HepG2 (cell line): ENCODE data around the gene HCN4. TPM values are rescaled to one million over a fixed set of nuclear protein-coding genes. Genes with fewer than 3 reads are reported as not detected.

ENCODE experiments used
- ATAC-seq: fragments of 200-7000 bp; cut with Tn5 transposase; 3 replicates; pipeline ENCODE4 v1.9.1; 2020; ENCODE audit warnings: mild to moderate bottlenecking, moderate library complexity
- BruUV-seq: library from RNA; stranded (reverse); fragments of 400-500 nt; replicated peaks from 2 replicates; lab custom pipeline; 2021; lab: Mats Ljungman, UMichigan
- CTCF ChIA-PET: fragments of 300-600 bp; formaldehyde crosslinking; extraction: SDS; loops from one replicate; lab custom pipeline; 2021; ENCODE audit warnings: low total read pairs, inconsistent platforms, low intra/inter-chr PET ratio; lab: Yijun Ruan, JAX
- POLR2A ChIA-PET: fragments of 350-600 bp; sonication (Branson Sonifier 250); formaldehyde crosslinking; loops from one replicate; lab custom pipeline; 2020; ENCODE audit warnings: antibody characterized with exemption, inconsistent platforms; lab: Yijun Ruan, JAX
- DNase-seq: peaks from one replicate; pipeline ENCODE4 v3.0.0-alpha.2; 2015; ENCODE audit warnings: low spot score
- FAIRE-seq: peaks from 3 replicates; lab custom pipeline; 2011; peaks lifted over from hg19 to GRCh38; lab: Jason Lieb, UNC
- H2AFZ ChIP-seq: one replicate; pipeline ENCODE4 v1.6.1; 2011; ENCODE audit warnings: low read length, inconsistent platforms
- H3K27ac ChIP-seq: fragments of 300-600 bp; 3 replicates; pipeline ENCODE4 v1.8.0; 2011; ENCODE audit warnings: mixed run types, mild to moderate bottlenecking, mixed read lengths, low read length, inconsistent platforms; ENCODE audit not compliant: insufficient read depth; ENCODE audit errors: extremely low read length
- H3K27me3 ChIP-seq, 2 experiments: fragments of 200-600 bp in 1 of 2; 2 replicates in 1 of 2; 3 replicates in 1 of 2; pipeline versions ENCODE4 v1.6.0 to v1.8.0; 2011; ENCODE audit warnings: low read length in 2 of 2, mild to moderate bottlenecking in 2 of 2, moderate library complexity in 2 of 2, inconsistent platforms in 1 of 2; ENCODE audit not compliant: insufficient read depth in 2 of 2, control insufficient read depth in 1 of 2
- H3K36me3 ChIP-seq, 2 experiments: fragments of 200-600 bp in 1 of 2; replicated peaks in 1 of 2; 2 replicates in 1 of 2; 3 replicates in 1 of 2; pipeline versions ENCODE4 v1.5.1 to v1.8.0; 2011; ENCODE audit warnings: low read length in 2 of 2, inconsistent platforms in 1 of 2; ENCODE audit not compliant: insufficient read depth in 2 of 2, control insufficient read depth in 1 of 2
- H3K4me1 ChIP-seq: 2 replicates; pipeline ENCODE4 v1.5.1; 2012; ENCODE audit warnings: low read length, inconsistent platforms; ENCODE audit not compliant: insufficient read depth
- H3K4me2 ChIP-seq: 2 replicates; pipeline ENCODE4 v1.6.0; 2011; ENCODE audit warnings: low read depth, low read length, inconsistent platforms
- H3K4me3 ChIP-seq, 3 experiments: fragments of 200-600 bp in 1 of 3; sonication (generic), shearing (Covaris generic) in 1 of 3; replicated peaks in 1 of 3; 2 replicates each; pipeline ENCODE4 v1.5.1; 2011 to 2016; ENCODE audit warnings: low read length in 3 of 3, inconsistent platforms in 2 of 3, low read depth in 2 of 3, mild to moderate bottlenecking in 2 of 3, control low read depth in 1 of 3, mixed read lengths in 1 of 3; ENCODE audit not compliant: insufficient read depth in 1 of 3
- H3K79me2 ChIP-seq: one replicate; pipeline ENCODE4 v1.6.1; 2011; ENCODE audit warnings: low read length, inconsistent platforms; ENCODE audit not compliant: insufficient read depth
- H3K9ac ChIP-seq: 2 replicates; pipeline ENCODE4 v1.6.0; 2011; ENCODE audit warnings: mild to moderate bottlenecking, low read depth, low read length, inconsistent platforms; ENCODE audit not compliant: insufficient read depth
- H3K9me3 ChIP-seq: 2 replicates; pipeline ENCODE4 v1.5.1; 2012; ENCODE audit warnings: mild to moderate bottlenecking, low read length
- H4K20me1 ChIP-seq: 2 replicates; pipeline ENCODE4 v1.6.0; 2011; ENCODE audit warnings: inconsistent platforms, mild to moderate bottlenecking, low read length, moderate library complexity; ENCODE audit not compliant: insufficient read depth
- ARHGAP35 ChIP-seq: sonication (generic); formaldehyde crosslinking; IDR thresholded peaks from 2 replicates; pipeline ENCODE4 v1.9.0; 2022; ENCODE audit warnings: mild to moderate bottlenecking, inconsistent platforms, moderate library complexity, missing genetic modification reagents, borderline replicate concordance
- BRD4 ChIP-seq: sonication (generic); formaldehyde crosslinking; IDR thresholded peaks from 2 replicates; pipeline ENCODE4 v1.4.0; 2020; ENCODE audit warnings: missing genetic modification reagents
- CREM ChIP-seq, 2 experiments: sonication (generic) in 1 of 2; formaldehyde crosslinking in 1 of 2; IDR thresholded peaks; 2 replicates each; pipeline versions ENCODE4 v1.4.0 to v1.6.1; 2016 to 2020; ENCODE audit warnings: antibody characterized with exemption in 1 of 2, mild to moderate bottlenecking in 1 of 2, missing genetic modification reagents in 1 of 2
- GTF3A ChIP-seq: sonication (generic); formaldehyde crosslinking; conservative IDR thresholded peaks from 2 replicates; pipeline ENCODE4 v1.4.0; 2020; ENCODE audit warnings: mild to moderate bottlenecking, missing genetic modification reagents
- KDM5B ChIP-seq: sonication (generic); formaldehyde crosslinking; IDR thresholded peaks from 2 replicates; pipeline ENCODE4 v1.4.0; 2020; ENCODE audit warnings: missing genetic modification reagents, mild to moderate bottlenecking, borderline replicate concordance
- NRL ChIP-seq: sonication (generic); formaldehyde crosslinking; IDR thresholded peaks from 2 replicates; pipeline ENCODE4 v1.5.0; 2020; ENCODE audit warnings: missing genetic modification reagents, mild to moderate bottlenecking, moderate library complexity, borderline replicate concordance
- POLR2A ChIP-seq, 2 experiments: IDR thresholded peaks; 2 replicates each; pipeline ENCODE4 v1.6.1; 2011; ENCODE audit warnings: low read depth in 2 of 2, low read length in 2 of 2, mild to moderate bottlenecking in 1 of 2, moderate library complexity in 1 of 2; ENCODE audit not compliant: insufficient read depth in 1 of 2
- TEAD2 ChIP-seq: sonication (generic); formaldehyde crosslinking; IDR thresholded peaks from 2 replicates; pipeline ENCODE4 v1.9.0; 2021; ENCODE audit warnings: missing genetic modification reagents
- THAP11 ChIP-seq: IDR thresholded peaks from 2 replicates; pipeline ENCODE4 v1.6.1; 2016; ENCODE audit warnings: missing biosample characterization, missing genetic modification reagents
- THYN1 ChIP-seq: sonication (generic); formaldehyde crosslinking; IDR thresholded peaks from 2 replicates; pipeline ENCODE4 v1.8.1; 2023; ENCODE audit warnings: low read depth, mild to moderate bottlenecking, moderate library complexity, missing genetic modification reagents, borderline replicate concordance
- ZKSCAN8 ChIP-seq: IDR thresholded peaks from 2 replicates; pipeline ENCODE4 v1.6.1; 2016; ENCODE audit warnings: borderline replicate concordance, missing genetic modification reagents, missing compliant biosample characterization
- ZNF207 ChIP-seq: fragments of 450-650 bp; IDR thresholded peaks from 2 replicates; pipeline ENCODE4 v1.6.1; 2016; ENCODE audit warnings: antibody characterized with exemption, borderline replicate concordance
- ZNF230 ChIP-seq: sonication (generic); formaldehyde crosslinking; IDR thresholded peaks from 2 replicates; pipeline ENCODE4 v1.4.0; 2020; ENCODE audit warnings: mild to moderate bottlenecking, missing genetic modification reagents
- ZNF501 ChIP-seq: sonication (generic); formaldehyde crosslinking; IDR thresholded peaks from 2 replicates; pipeline ENCODE4 v1.5.1; 2020; ENCODE audit warnings: mild to moderate bottlenecking, moderate library complexity, missing genetic modification reagents
- ZNF672 ChIP-seq: sonication (generic); formaldehyde crosslinking; IDR thresholded peaks from 2 replicates; pipeline ENCODE4 v1.8.1; 2022; ENCODE audit warnings: missing genetic modification reagents
- ZNF724P ChIP-seq: sonication (generic); formaldehyde crosslinking; IDR thresholded peaks from 2 replicates; pipeline ENCODE4 v1.8.0; 2022; ENCODE audit warnings: missing genetic modification reagents, borderline replicate concordance
- ZSCAN30 ChIP-seq: sonication (generic); formaldehyde crosslinking; IDR thresholded peaks from 2 replicates; pipeline ENCODE4 v1.5.0; 2020; ENCODE audit warnings: mild to moderate bottlenecking, missing genetic modification reagents
- WGBS: methylation state at CpG from one replicate; pipeline ENCODE4 v1.1.6; 2017; ENCODE audit warnings: low lambda C conversion rate; 5-methylcytosine and 5-hydroxymethylcytosine counted together
- in situ Hi-C: cut with HindIII; loops from 2 replicates; pipeline ENCODE4 v1.10.0; 2017; ENCODE audit warnings: low pct_unique_long_range_greater_than_20kb; ENCODE audit not compliant: extremely low pct_ligation_motif_present
- intact Hi-C: fragments of 100-400 bp; cut with micrococcal nuclease; formaldehyde crosslinking; loops from one replicate; pipeline ENCODE4 v1.10.0; 2022; ENCODE audit not compliant: unreplicated experiment
- polyA plus RNA-seq, 8 experiments: library from polyadenylated mRNA; depleted of rRNA in 3 of 8; stranded (reverse) in 7 of 8; unstranded in 1 of 8; fragments of >200 nt; fragmentation: Illumina TruSeq in 4 of 8; extraction: Trizol in 4 of 8; gene quantifications; 2 replicates each; pipeline versions ENCODE4 v1.2.1 to v1.2.3, GENCODE V29; 2011 to 2016; ENCODE audit warnings: low read depth in 4 of 8, missing spikeins in 1 of 8, mixed read lengths in 1 of 8; ENCODE audit not compliant: insufficient read depth in 1 of 8
- total RNA-seq, 5 experiments: library from RNA; depleted of rRNA; stranded (reverse); fragments of >200 nt; fragmentation: Illumina TruSeq; extraction: Trizol; gene quantifications; 2 replicates each; pipeline ENCODE4 v1.2.3, GENCODE V29; 2016; ENCODE audit warnings: low read depth in 1 of 5
- TF ChIP-seq, protein P1 (sequence below): sonication (generic); formaldehyde crosslinking; IDR thresholded peaks from 2 replicates; pipeline ENCODE4 v1.5.0; 2020; ENCODE audit warnings: missing genetic modification reagents
- TF ChIP-seq, protein P2 (sequence below): sonication (generic); formaldehyde crosslinking; IDR thresholded peaks from 2 replicates; pipeline ENCODE4 v1.4.0; 2020; ENCODE audit warnings: missing genetic modification reagents, borderline replicate concordance

The HCN4 gene
- total and polyA plus RNA-seq, 2 of the 13 experiments (the other 11 are each of a cell fraction or from before 2014, with no cell fraction given): not detected

DNA sequence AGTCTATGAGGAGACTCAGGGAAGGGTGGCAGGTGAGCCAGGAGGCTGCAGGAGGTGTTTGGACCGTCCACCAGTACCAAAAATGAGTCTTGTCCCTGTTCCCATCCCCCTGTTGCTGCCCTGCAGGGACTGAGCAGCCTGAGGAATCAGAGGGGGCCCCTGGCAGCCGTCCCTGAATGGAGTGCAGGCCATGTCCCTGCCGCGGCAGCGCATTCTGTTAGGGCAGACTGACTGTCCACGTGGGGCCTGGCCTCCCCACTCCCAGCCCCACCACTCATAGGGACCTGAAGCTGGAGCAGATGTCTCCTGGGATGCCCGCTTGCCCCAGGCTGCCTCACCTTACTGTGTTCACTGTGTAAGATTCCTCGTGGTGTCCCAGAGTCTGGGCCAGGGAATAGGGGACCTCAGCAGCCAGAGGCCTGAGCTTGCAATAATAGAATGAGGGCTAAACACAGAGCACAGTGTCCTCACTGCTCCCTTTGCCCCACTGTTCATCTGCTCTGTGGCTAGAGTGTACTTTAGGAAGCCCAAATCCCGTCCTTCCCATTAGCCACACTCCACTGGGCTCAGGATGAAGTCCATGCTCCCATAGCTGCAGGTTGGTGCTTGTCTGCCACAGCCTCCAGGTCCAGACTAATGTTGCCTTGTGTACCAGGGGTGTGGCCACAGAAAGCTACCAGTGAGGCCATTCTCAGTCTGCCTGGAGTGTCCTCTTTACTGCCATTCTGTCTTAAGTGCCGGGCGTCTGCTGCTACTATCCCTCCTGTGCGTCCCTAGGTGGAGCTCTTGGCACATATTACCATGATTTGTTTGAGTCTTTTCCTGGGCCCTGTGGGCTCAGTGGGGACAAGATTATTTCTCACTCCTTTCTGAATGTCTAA is 63.2 kb downstream of the HCN4 start (continued):
- TF ChIP-seq, protein P1, sequence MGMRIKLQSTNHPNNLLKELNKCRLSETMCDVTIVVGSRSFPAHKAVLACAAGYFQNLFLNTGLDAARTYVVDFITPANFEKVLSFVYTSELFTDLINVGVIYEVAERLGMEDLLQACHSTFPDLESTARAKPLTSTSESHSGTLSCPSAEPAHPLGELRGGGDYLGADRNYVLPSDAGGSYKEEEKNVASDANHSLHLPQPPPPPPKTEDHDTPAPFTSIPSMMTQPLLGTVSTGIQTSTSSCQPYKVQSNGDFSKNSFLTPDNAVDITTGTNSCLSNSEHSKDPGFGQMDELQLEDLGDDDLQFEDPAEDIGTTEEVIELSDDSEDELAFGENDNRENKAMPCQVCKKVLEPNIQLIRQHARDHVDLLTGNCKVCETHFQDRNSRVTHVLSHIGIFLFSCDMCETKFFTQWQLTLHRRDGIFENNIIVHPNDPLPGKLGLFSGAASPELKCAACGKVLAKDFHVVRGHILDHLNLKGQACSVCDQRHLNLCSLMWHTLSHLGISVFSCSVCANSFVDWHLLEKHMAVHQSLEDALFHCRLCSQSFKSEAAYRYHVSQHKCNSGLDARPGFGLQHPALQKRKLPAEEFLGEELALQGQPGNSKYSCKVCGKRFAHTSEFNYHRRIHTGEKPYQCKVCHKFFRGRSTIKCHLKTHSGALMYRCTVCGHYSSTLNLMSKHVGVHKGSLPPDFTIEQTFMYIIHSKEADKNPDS (CRISPR knock-in tag): no peak
- no peak for TF ChIP-seq ZNF230 (CRISPR knock-in tag)
- TF ChIP-seq, protein P2, sequence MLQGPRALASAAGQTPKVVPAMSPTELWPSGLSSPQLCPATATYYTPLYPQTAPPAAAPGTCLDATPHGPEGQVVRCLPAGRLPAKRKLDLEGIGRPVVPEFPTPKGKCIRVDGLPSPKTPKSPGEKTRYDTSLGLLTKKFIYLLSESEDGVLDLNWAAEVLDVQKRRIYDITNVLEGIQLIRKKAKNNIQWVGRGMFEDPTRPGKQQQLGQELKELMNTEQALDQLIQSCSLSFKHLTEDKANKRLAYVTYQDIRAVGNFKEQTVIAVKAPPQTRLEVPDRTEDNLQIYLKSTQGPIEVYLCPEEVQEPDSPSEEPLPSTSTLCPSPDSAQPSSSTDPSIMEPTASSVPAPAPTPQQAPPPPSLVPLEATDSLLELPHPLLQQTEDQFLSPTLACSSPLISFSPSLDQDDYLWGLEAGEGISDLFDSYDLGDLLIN: no peak
- no peak for TF ChIP-seq ZKSCAN8 (CRISPR knock-in tag)

DNA sequence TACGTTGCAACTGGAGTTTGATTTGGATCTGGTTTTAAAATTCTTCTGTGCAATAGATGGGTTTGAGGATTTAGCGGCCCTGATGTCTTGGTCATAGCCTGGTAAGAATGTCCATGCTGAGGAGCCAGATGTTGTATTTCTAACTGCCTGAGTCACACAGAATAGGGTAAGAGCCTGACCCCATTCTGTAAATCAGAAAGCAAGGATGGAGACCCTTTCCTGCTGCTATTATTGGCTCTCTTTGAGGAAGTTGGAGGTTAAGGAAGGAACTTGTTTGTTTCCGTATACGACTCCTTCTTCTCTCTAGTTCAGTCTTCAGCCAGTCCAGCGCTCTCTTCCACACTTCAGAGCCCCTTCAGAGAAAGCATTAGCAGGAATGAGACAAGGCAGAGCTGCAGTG is 65.1 kb downstream of the HCN4 start:
- ATAC-seq (no peak), DNase-seq (no peak), FAIRE-seq (no peak)
- Histone ChIP-seq H3K4me3 (no peak overlapping the region), H3K27ac (no peak overlapping the region), H3K79me2 (no peaks in the 10 kb centered on the region), H3K9me3 (no peaks in the 10 kb centered on the region), H2AFZ (no peak overlapping the region), H3K4me1 (no peaks in the 10 kb centered on the region), H3K27me3 (no peaks in the 10 kb centered on the region), H3K9ac (no peak overlapping the region), H3K36me3 (0 out of 5 replicates have a peak, but pooled peaks cover 0 to 3% of the 10 kb centered on the region in 2 experiments), H3K4me2 (no peak overlapping the region), H4K20me1 (no peaks in the 10 kb centered on the region)
- WGBS: 88% methylated on average over 5 of the region's 5 CpGs
- in situ Hi-C loops (loop anchor here (10.0 kb wide), 1 partner anchor 401 kb away; no protein-coding TSS in a partner anchor), intact Hi-C loops (no loop called here)
- ChIA-PET CTCF (no interaction called here), POLR2A (no interaction called here)
- no TSS peak for BruUV-seq
- TF ChIP-seq ZNF207 (no peak), NRL (CRISPR knock-in tag) (no peak), THAP11 (CRISPR knock-in tag) (no peak), THYN1 (CRISPR knock-in tag) (no peak), TEAD2 (no peak), ZNF501 (CRISPR knock-in tag) (no peak), KDM5B (CRISPR knock-in tag) (no peak), BRD4 (no peak), ZNF672 (no peak), ZSCAN30 (no peak), ARHGAP35 (CRISPR knock-in tag) (no peak), ZNF724P (CRISPR knock-in tag) (no peak), CREM (IDR thresholded peaks at IDR 0.05) (no peak), CREM (CRISPR knock-in tag; IDR thresholded peaks at IDR 0.05) (no peak), GTF3A (CRISPR knock-in tag) (no peak), POLR2A (IDR thresholded peaks at IDR 0.05; ENCODE audit: insufficient read depth in 1 of 2, low read depth in 2 of 2, low read length in 2 of 2) (no peak)
